HepG2 (cell line): ENCODE data around the gene RHOT1. TPM values are rescaled to one million over a fixed set of nuclear protein-coding genes. Genes with fewer than 3 reads are reported as not detected.

Experiments
- ATF7-NPFF ChIP-seq: sonication (generic); formaldehyde crosslinking; IDR thresholded peaks from 2 replicates; pipeline ENCODE4 v1.8.1; 2023; ENCODE audit warnings: mild to moderate bottlenecking, low read depth, missing genetic modification reagents, moderate library complexity
- ELF3 ChIP-seq: IDR thresholded peaks from 2 replicates; pipeline ENCODE4 v1.6.1; 2016; ENCODE audit warnings: missing genetic modification reagents, missing compliant biosample characterization
- GATA4 ChIP-seq: sonication (generic); IDR thresholded peaks from 2 replicates; pipeline ENCODE4 v1.6.1; 2016; ENCODE audit warnings: antibody characterized with exemption, low read depth, borderline replicate concordance
- HDAC2 ChIP-seq: sonication (generic); formaldehyde crosslinking; IDR thresholded peaks from 2 replicates; pipeline ENCODE4 v1.4.0; 2020; ENCODE audit warnings: missing genetic modification reagents
- HIC2 ChIP-seq: sonication (generic); formaldehyde crosslinking; IDR thresholded peaks from 2 replicates; pipeline ENCODE4 v1.9.0; 2022; ENCODE audit warnings: low read depth, missing genetic modification reagents
- JARID2 ChIP-seq: sonication (generic); formaldehyde crosslinking; IDR thresholded peaks from 2 replicates; pipeline ENCODE4 v1.8.1; 2023; ENCODE audit warnings: missing genetic modification reagents, inconsistent platforms; ENCODE audit not compliant: insufficient replicate concordance
- NFE2L2 ChIP-seq: fragments of 150-350 bp; IDR thresholded peaks from 2 replicates; pipeline ENCODE4 v1.6.1; 2014; ENCODE audit warnings: low read length
- NR0B2 ChIP-seq: sonication (generic); formaldehyde crosslinking; IDR thresholded peaks from 2 replicates; pipeline ENCODE4 v1.4.0; 2020; ENCODE audit warnings: mild to moderate bottlenecking, missing genetic modification reagents
- RARG ChIP-seq: sonication (generic); formaldehyde crosslinking; IDR thresholded peaks from 2 replicates; pipeline ENCODE4 v1.4.0; 2020; ENCODE audit warnings: low read depth, mild to moderate bottlenecking, missing genetic modification reagents
- SIN3B ChIP-seq: fragments of 150-350 bp; IDR thresholded peaks from 2 replicates; pipeline ENCODE4 v1.6.1; 2014; ENCODE audit warnings: low read length
- SMYD3 ChIP-seq: sonication (generic); formaldehyde crosslinking; IDR thresholded peaks from 2 replicates; pipeline ENCODE4 v1.8.1; 2023; ENCODE audit warnings: mild to moderate bottlenecking, missing genetic modification reagents
- TAF1 ChIP-seq: sonication (generic); formaldehyde crosslinking; IDR thresholded peaks from 2 replicates; pipeline ENCODE4 v1.4.0; 2020; ENCODE audit warnings: missing genetic modification reagents
- WIZ ChIP-seq: sonication (generic); formaldehyde crosslinking; IDR thresholded peaks from 2 replicates; pipeline ENCODE4 v1.5.1; 2020; ENCODE audit warnings: mild to moderate bottlenecking, missing genetic modification reagents
- YEATS4 ChIP-seq: sonication (generic); formaldehyde crosslinking; IDR thresholded peaks from 2 replicates; pipeline ENCODE4 v1.4.0; 2020; ENCODE audit warnings: missing genetic modification reagents, borderline replicate concordance
- ZC3H4 ChIP-seq: sonication (generic); formaldehyde crosslinking; IDR thresholded peaks from 2 replicates; pipeline ENCODE4 v1.4.0; 2020; ENCODE audit warnings: missing genetic modification reagents, borderline replicate concordance
- ZFP82 ChIP-seq: sonication (generic); formaldehyde crosslinking; IDR thresholded peaks from 2 replicates; pipeline ENCODE4 v1.5.1; 2020; ENCODE audit warnings: mild to moderate bottlenecking, missing genetic modification reagents, borderline replicate concordance
- ZNF124 ChIP-seq: sonication (generic); formaldehyde crosslinking; IDR thresholded peaks from 2 replicates; pipeline ENCODE4 v1.4.0; 2020; ENCODE audit warnings: missing genetic modification reagents
- ZNF317 ChIP-seq: sonication (generic); formaldehyde crosslinking; IDR thresholded peaks from 2 replicates; pipeline ENCODE4 v1.5.0; 2020; ENCODE audit warnings: mild to moderate bottlenecking, missing genetic modification reagents
- ZNF431 ChIP-seq: sonication (generic); formaldehyde crosslinking; IDR thresholded peaks from 2 replicates; pipeline ENCODE4 v1.9.0; 2022; ENCODE audit warnings: missing genetic modification reagents, low read depth, mild to moderate bottlenecking, borderline replicate concordance
- ZNF451 ChIP-seq: sonication (generic); formaldehyde crosslinking; IDR thresholded peaks from 2 replicates; pipeline ENCODE4 v1.5.0; 2020; ENCODE audit warnings: mild to moderate bottlenecking, missing genetic modification reagents
- ZNF484 ChIP-seq: sonication (generic); formaldehyde crosslinking; IDR thresholded peaks from 2 replicates; pipeline ENCODE4 v1.5.1; 2020; ENCODE audit warnings: mild to moderate bottlenecking, low read depth, missing genetic modification reagents, borderline replicate concordance
- ZNF556 ChIP-seq: sonication (generic); formaldehyde crosslinking; IDR thresholded peaks from 2 replicates; pipeline ENCODE4 v1.4.0; 2020; ENCODE audit warnings: mild to moderate bottlenecking, missing genetic modification reagents, borderline replicate concordance
- ZNF614 ChIP-seq: IDR thresholded peaks from 2 replicates; pipeline ENCODE4 v1.6.1; 2018; ENCODE audit warnings: missing biosample characterization, missing genetic modification reagents, inconsistent platforms, borderline replicate concordance
- polyA plus RNA-seq, 8 experiments: library from polyadenylated mRNA; depleted of rRNA in 3 of 8; stranded (reverse) in 7 of 8; unstranded in 1 of 8; fragments of >200 nt; fragmentation: Illumina TruSeq in 4 of 8; extraction: Trizol in 4 of 8; gene quantifications; 2 replicates each; pipeline versions ENCODE4 v1.2.1 to v1.2.3, GENCODE V29; 2011 to 2016; ENCODE audit warnings: low read depth in 4 of 8, missing spikeins in 1 of 8, mixed read lengths in 1 of 8; ENCODE audit not compliant: insufficient read depth in 1 of 8
- total RNA-seq, 5 experiments: library from RNA; depleted of rRNA; stranded (reverse); fragments of >200 nt; fragmentation: Illumina TruSeq; extraction: Trizol; gene quantifications; 2 replicates each; pipeline ENCODE4 v1.2.3, GENCODE V29; 2016; ENCODE audit warnings: low read depth in 1 of 5
- TF ChIP-seq, protein P1 (sequence below): IDR thresholded peaks from 2 replicates; pipeline ENCODE4 v1.6.1; 2016; ENCODE audit warnings: mild to moderate bottlenecking
- TF ChIP-seq, protein P2 (sequence below): sonication (generic); formaldehyde crosslinking; IDR thresholded peaks from 2 replicates; pipeline ENCODE4 v1.9.0; 2021; ENCODE audit warnings: missing genetic modification reagents, mild to moderate bottlenecking, borderline replicate concordance

The RHOT1 gene
- total and polyA plus RNA-seq, 2 of the 13 experiments (the other 11 are each of a cell fraction or from before 2014, with no cell fraction given), result 25.6 to 41.5 TPM

GRCh38 chr17:32142038-32142856 lies at the start of gene RHOT1 (continued):
- TF ChIP-seq SIN3B (no peak; the same call in 1 of the 2 replicates), HIC2 (CRISPR knock-in tag) (no peak), NR0B2 (CRISPR knock-in tag) (peak; percentile 33; the same call in 1 of the 2 replicates), ZNF317 (CRISPR knock-in tag) (no peak), ZC3H4 (CRISPR knock-in tag) (no peak), RARG (CRISPR knock-in tag) (no peak), NFE2L2 (no peak), ELF3 (CRISPR knock-in tag) (no peak), ZNF431 (CRISPR knock-in tag) (peak; percentile 54; the same call in 1 of the 2 replicates), HDAC2 (CRISPR knock-in tag) (peak; percentile 58; the same call in 1 of the 2 replicates), ZNF614 (CRISPR knock-in tag) (0 out of 2 replicates have a peak, but pooled peaks have one; percentile 26), ZNF124 (0 out of 2 replicates have a peak, but pooled peaks have one; percentile 34), ZNF484 (CRISPR knock-in tag) (no peak), ATF7-NPFF (CRISPR knock-in tag) (0 out of 2 replicates have a peak, but pooled peaks have one; percentile 49), YEATS4 (CRISPR knock-in tag) (no peak; the same call in 1 of the 2 replicates), ZNF451 (peak; percentile 26; the same call in 1 of the 2 replicates), SMYD3 (CRISPR knock-in tag) (no peak), JARID2 (CRISPR knock-in tag) (no peak), ZFP82 (no peak), TAF1 (CRISPR knock-in tag) (peak; percentile 25; the same call in 1 of the 2 replicates), GATA4 (no peak), WIZ (peak; percentile 48; the same call in 1 of the 2 replicates), ZNF556 (CRISPR knock-in tag) (no peak; the same call in 1 of the 2 replicates)
- TF ChIP-seq, protein P1, sequence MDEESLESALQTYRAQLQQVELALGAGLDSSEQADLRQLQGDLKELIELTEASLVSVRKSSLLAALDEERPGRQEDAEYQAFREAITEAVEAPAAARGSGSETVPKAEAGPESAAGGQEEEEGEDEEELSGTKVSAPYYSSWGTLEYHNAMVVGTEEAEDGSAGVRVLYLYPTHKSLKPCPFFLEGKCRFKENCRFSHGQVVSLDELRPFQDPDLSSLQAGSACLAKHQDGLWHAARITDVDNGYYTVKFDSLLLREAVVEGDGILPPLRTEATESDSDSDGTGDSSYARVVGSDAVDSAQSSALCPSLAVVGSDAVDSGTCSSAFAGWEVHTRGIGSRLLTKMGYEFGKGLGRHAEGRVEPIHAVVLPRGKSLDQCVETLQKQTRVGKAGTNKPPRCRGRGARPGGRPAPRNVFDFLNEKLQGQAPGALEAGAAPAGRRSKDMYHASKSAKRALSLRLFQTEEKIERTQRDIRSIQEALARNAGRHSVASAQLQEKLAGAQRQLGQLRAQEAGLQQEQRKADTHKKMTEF, result 0 out of 2 replicates have a peak, but pooled peaks have one; percentile 50
- TF ChIP-seq, protein P2, sequence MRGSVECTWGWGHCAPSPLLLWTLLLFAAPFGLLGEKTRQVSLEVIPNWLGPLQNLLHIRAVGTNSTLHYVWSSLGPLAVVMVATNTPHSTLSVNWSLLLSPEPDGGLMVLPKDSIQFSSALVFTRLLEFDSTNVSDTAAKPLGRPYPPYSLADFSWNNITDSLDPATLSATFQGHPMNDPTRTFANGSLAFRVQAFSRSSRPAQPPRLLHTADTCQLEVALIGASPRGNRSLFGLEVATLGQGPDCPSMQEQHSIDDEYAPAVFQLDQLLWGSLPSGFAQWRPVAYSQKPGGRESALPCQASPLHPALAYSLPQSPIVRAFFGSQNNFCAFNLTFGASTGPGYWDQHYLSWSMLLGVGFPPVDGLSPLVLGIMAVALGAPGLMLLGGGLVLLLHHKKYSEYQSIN (CRISPR knock-in tag), result no peak
